GM20431 (cell line): Measurements from ENCODE around the gene HOXB6.

ENCODE experiments used
- in situ Hi-C: fragments of 300-500 bp; cut with MseI, MboI; formaldehyde crosslinking; loops from one replicate; pipeline ENCODE4 v1.15.0; 2020; ENCODE audit warnings: low sequenced_read_pairs; ENCODE audit not compliant: unreplicated experiment

HOXB6 gene

GRCh38 chr17:48596735-48597527, 7.9 kb downstream of the HOXB6 start:
- in situ Hi-C loops = no loop called here

- in situ Hi-C loops = no loop called here
These were observed 8.6 kb downstream of the HOXB6 start for GRCh38 chr17:48596000-48596734.

- in situ Hi-C loops = no loop called here
These were observed 9.3 kb downstream of the HOXB6 start for GRCh38 chr17:48595278-48595999.

GRCh38 chr17:48594538-48595277, 10.1 kb downstream of the HOXB6 start:
- in situ Hi-C loops = no loop called here

- in situ Hi-C loops = no loop called here
These were observed 10.8 kb downstream of the HOXB6 start for GRCh38 chr17:48593840-48594537.

GRCh38 chr17:48593126-48593829, 11.5 kb downstream of the HOXB6 start, which contains the start of gene HOXB5:
HOXB5 (minus strand) TSS chr17:48593779; CDS start chr17:48593682, 97 bp downstream.
- in situ Hi-C loops = no loop called here

GRCh38 chr17:48592577-48592976, 12.2 kb downstream of the HOXB6 start:
- in situ Hi-C loops = no loop called here

- in situ Hi-C loops = no loop called here
These were observed 12.7 kb downstream of the HOXB6 start for GRCh38 chr17:48592057-48592514.

- in situ Hi-C loops = no loop called here
These were observed 13.3 kb downstream of the HOXB6 start for GRCh38 chr17:48591255-48592056.

- in situ Hi-C loops = no loop called here
These were observed 14.1 kb downstream of the HOXB6 start for GRCh38 chr17:48590607-48591161.

GRCh38 chr17:48589831-48590606, 14.8 kb downstream of the HOXB6 start, which contains the start of gene HOXB3:
HOXB3 (minus strand) TSS chr17:48590241; CDS start chr17:48552474, 37,767 bp downstream.
- in situ Hi-C loops = no loop called here

- in situ Hi-C loops = no loop called here
These were observed 15.5 kb downstream of the HOXB6 start for GRCh38 chr17:48589060-48589830.

GRCh38 chr17:48588528-48588927, 16.3 kb downstream of the HOXB6 start:
- in situ Hi-C loops = no loop called here

- in situ Hi-C loops = no loop called here
These were observed 16.7 kb downstream of the HOXB6 start for GRCh38 chr17:48588074-48588415.

- in situ Hi-C loops = no loop called here
These were observed 17.3 kb downstream of the HOXB6 start for GRCh38 chr17:48587276-48588073.
